ENCODE data around the gene ACTN4. TPM values are rescaled to one million over a fixed set of nuclear protein-coding genes. Genes with fewer than 3 reads are reported as not detected.
A peak's percentile ranks its signal among the peaks of the same experiment; 100 is the strongest.

Gene ACTN4
- total RNA-seq, 1 donor from 2014 or later = 127 TPM

DNA sequence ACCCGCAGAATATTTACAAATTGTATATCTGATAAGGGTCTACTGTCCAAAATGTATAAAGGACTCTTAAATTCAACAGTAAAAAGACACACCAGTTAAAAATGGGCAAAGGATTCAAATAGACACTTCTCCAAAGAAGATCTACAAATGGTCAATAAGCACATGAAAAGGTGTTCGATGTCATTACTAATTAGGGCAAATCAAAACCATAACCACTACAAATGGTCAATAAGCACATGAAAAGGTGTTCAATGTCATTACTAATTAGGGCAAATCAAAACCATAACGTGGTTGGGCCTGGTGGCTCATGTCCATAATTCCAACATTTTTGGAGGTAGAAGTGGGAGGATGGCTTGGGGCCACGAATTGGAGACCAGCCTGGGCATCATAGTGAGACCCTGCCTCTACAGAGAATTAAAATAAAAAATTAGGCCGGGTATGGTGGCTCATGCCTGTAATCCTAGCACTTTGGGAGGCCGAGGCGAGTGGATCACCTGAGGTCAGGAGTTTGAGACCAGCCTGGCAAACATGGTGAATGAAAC lies 40.5 kb downstream of the ACTN4 start:
- no peak overlapping the region for H3K27ac Mint-ChIP-seq
- DNase-seq (ENCODE audit: low spot score) = no peak
- no peak overlapping the region for H3K4me3 Mint-ChIP-seq
- TF ChIP-seq CTCF (IDR thresholded peaks at IDR 0.05) (no peak), EZH2phosphoT487 (IDR thresholded peaks at IDR 0.05) (no peak), EZH2 (IDR thresholded peaks at IDR 0.05) (no peak)
- peaks cover 50% of the 10 kb centered on the region for H3K4me1 ChIP-seq
- peaks cover 2% of the 10 kb centered on the region for H3K27me3 Mint-ChIP-seq (ENCODE audit: insufficient read depth, low read depth)
- H3K9me3 Mint-ChIP-seq = peaks cover 2% of the 10 kb centered on the region
- H3K9ac ChIP-seq = no peak overlapping the region
- no peak overlapping the region for H3K4me2 ChIP-seq
- H3K27me3 ChIP-seq = no peaks in the 10 kb centered on the region
- no peak overlapping the region for H3K27ac ChIP-seq
- H4K20me1 ChIP-seq (ENCODE audit: low read depth) = peaks cover 89% of the 10 kb centered on the region
- peaks cover 59% of the 10 kb centered on the region for H3K4me1 Mint-ChIP-seq
- peaks cover 95% of the 10 kb centered on the region for H3K79me2 ChIP-seq (ENCODE audit: low read depth)
- H3K36me3 Mint-ChIP-seq = peaks cover 11% of the 10 kb centered on the region
- peaks cover 41% of the 10 kb centered on the region for H3F3A ChIP-seq (ENCODE audit: low read depth)
- no peaks in the 10 kb centered on the region for H3K9me3 ChIP-seq (ENCODE audit: low read depth)
- no peak overlapping the region for H2AFZ ChIP-seq (replicated peaks)
- no peaks in the 10 kb centered on the region for H3K36me3 ChIP-seq
- no peak overlapping the region for H3K4me3 ChIP-seq

DNA sequence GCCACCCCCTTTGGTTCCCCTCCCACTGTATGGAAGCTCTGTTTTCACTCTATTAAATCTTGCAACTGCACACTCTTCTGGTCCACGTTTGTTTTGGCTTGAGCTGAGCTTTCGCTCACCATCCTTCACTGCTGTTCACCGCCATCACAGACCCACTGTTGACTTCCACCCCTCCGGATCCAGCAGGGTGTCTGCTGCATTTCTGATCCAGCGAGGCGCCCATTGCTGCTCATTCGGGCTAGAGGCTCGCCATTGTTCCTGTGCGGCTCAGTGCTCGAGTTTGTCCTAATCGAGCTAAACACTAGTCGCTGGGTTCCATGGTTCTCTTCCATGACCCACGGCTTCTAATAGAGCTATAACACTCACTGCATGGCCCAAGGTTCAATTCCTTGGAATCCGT lies 42.7 kb downstream of the ACTN4 start:
- H3K27ac ChIP-seq = no peak overlapping the region
- TF ChIP-seq EZH2phosphoT487 (IDR thresholded peaks at IDR 0.05) (no peak), EZH2 (IDR thresholded peaks at IDR 0.05) (no peak), CTCF (IDR thresholded peaks at IDR 0.05) (no peak)
- H3K4me1 ChIP-seq = peaks cover 45% of the 10 kb centered on the region

GRCh38 chr19:38690832-38691231 lies 43.4 kb downstream of the ACTN4 start:
- no peaks in the 10 kb centered on the region for H3K36me3 ChIP-seq
- Mint-ChIP-seq H3K27me3 (ENCODE audit: insufficient read depth, low read depth) (peaks cover 6% of the 10 kb centered on the region), H3K27ac (peak overlapping the region; percentile 50), H3K9me3 (peaks cover 2% of the 10 kb centered on the region), H3K4me3 (no peak overlapping the region), H3K36me3 (peaks cover 10% of the 10 kb centered on the region), H3K4me1 (peaks cover 58% of the 10 kb centered on the region)
- H3F3A ChIP-seq (ENCODE audit: low read depth) = peaks cover 38% of the 10 kb centered on the region
- peaks cover 39% of the 10 kb centered on the region for H3K4me1 ChIP-seq
- TF ChIP-seq EZH2 (IDR thresholded peaks at IDR 0.05) (no peak), EZH2phosphoT487 (IDR thresholded peaks at IDR 0.05) (no peak), CTCF (IDR thresholded peaks at IDR 0.05) (no peak)
- peaks cover 84% of the 10 kb centered on the region for H4K20me1 ChIP-seq (ENCODE audit: low read depth)
- H2AFZ ChIP-seq (replicated peaks) = no peak overlapping the region
- H3K9ac ChIP-seq = no peak overlapping the region
- peaks cover 88% of the 10 kb centered on the region for H3K79me2 ChIP-seq (ENCODE audit: low read depth)
- no peak overlapping the region for H3K4me2 ChIP-seq
- H3K9me3 ChIP-seq (ENCODE audit: low read depth) = no peaks in the 10 kb centered on the region
- H3K27me3 ChIP-seq = no peaks in the 10 kb centered on the region
- H3K27ac ChIP-seq = no peak overlapping the region
- H3K4me3 ChIP-seq = no peak overlapping the region
- no peak for DNase-seq (ENCODE audit: low spot score)

More for the DNA sequence above, 42.7 kb downstream of the ACTN4 start:
- Histone ChIP-seq H3K9me3 (ENCODE audit: low read depth) (no peaks in the 10 kb centered on the region), H2AFZ (replicated peaks) (no peak overlapping the region), H3K4me2 (no peak overlapping the region), H3K79me2 (ENCODE audit: low read depth) (peaks cover 88% of the 10 kb centered on the region), H4K20me1 (ENCODE audit: low read depth) (peaks cover 87% of the 10 kb centered on the region), H3F3A (ENCODE audit: low read depth) (peaks cover 45% of the 10 kb centered on the region), H3K4me3 (no peak overlapping the region), H3K36me3 (no peaks in the 10 kb centered on the region), H3K27me3 (no peaks in the 10 kb centered on the region), H3K9ac (no peak overlapping the region)
- H3K4me3 Mint-ChIP-seq = no peak overlapping the region
- peaks cover 2% of the 10 kb centered on the region for H3K9me3 Mint-ChIP-seq
- peaks cover 10% of the 10 kb centered on the region for H3K36me3 Mint-ChIP-seq
- H3K27ac Mint-ChIP-seq = peak overlapping the region; percentile 33
- peaks cover 6% of the 10 kb centered on the region for H3K27me3 Mint-ChIP-seq (ENCODE audit: insufficient read depth, low read depth)
- no peak for DNase-seq (ENCODE audit: low spot score)
- H3K4me1 Mint-ChIP-seq = peaks cover 60% of the 10 kb centered on the region

Measured in neural progenitor cell (in vitro differentiated cells).